Measurements from ENCODE around the gene TSKU.

TSKU gene

GRCh38 chr11:76769645-76770586 lies 13.2 kb upstream of the TSKU start:
- DNase-seq (ENCODE audit: low read depth in 1 of 2, low spot score in 1 of 2) = no peak

GRCh38 chr11:76770642-76771445 lies 12.3 kb upstream of the TSKU start:
- no peak for DNase-seq (ENCODE audit: low read depth in 1 of 2, low spot score in 1 of 2)

- DNase-seq (ENCODE audit: low read depth in 1 of 2, low spot score in 1 of 2) = no peak
Observed at GRCh38 chr11:76771446-76772099, 11.6 kb upstream of the TSKU start.

DNA sequence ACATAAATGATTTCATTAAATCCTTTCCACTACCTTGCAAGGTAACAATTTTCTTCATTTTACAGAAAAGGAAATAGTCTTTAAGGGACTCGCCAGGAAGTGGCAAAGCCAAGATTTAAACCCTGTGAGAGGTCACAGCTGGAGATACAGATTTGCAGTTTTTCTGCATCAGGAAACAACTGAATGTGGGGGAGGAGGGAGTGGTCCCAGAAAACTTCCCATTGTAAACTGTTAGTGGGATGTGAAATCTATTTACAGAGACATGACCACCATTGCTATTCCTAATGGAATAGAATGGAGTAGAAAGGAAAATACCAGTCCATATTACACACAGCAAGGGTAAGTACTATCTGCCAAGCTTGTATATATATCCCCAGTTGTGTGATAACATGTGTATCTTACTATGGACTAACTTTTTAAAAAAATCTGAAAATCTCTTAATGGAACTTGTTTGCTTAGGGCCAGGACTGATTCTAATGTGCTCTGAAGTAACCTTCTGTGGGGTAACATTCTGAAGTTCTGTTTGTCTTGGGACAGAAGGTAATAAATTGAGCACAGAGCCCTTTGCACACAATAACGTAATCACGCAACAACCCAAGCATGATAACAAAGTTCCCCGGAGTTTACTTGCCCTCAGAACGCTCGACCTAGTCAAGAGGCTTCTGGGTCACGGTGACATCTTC lies 10.9 kb upstream of the TSKU start:
- no peak for DNase-seq (ENCODE audit: low read depth in 1 of 2, low spot score in 1 of 2)

DNA sequence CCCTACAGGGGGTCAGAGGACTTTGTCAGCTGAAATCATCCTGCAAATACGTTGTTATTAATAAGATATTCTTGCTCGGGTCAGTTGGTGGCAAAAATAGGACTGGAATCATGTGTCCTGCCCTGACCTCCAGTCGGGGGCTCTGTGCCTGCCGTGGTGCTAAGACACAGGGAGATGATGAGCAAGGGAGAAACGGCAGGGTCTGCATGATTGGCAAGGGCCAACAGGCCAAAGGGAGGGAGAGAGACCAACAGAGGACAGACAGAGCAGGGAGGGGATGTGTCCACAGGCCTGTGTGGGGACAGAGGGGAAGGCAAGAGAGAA lies 10.4 kb upstream of the TSKU start:
- no peak for DNase-seq (ENCODE audit: low read depth in 1 of 2, low spot score in 1 of 2)

GRCh38 chr11:76773921-76774361 lies 9.2 kb upstream of the TSKU start:
- no peak for DNase-seq (ENCODE audit: low read depth in 1 of 2, low spot score in 1 of 2)

GRCh38 chr11:76776472-76776871 lies 6.7 kb upstream of the TSKU start:
- DNase-seq (ENCODE audit: low read depth in 1 of 2, low spot score in 1 of 2) = no peak

GRCh38 chr11:76777305-76777704 lies 5.9 kb upstream of the TSKU start:
- DNase-seq (ENCODE audit: low read depth in 1 of 2, low spot score in 1 of 2) = no peak

DNA sequence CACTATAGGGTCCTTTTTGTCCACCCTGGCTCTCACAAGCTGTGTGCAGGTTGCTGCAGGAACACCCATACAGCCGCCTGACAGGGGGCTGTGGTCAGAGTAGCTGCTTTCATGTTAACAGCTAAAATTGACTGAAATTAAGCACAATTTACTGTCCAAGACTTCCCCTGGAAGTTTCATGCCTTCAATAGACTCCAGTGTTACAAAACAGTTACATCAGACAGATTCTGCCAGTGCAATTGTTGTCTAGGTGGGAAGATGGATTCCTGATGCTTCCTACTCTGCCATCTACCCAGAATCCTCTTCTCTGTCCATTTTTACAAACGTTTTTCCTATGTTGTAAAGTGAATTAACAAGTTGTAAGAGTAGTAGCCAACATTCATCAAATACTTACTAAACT lies 5.3 kb upstream of the TSKU start:
- no peak for DNase-seq (ENCODE audit: low read depth in 1 of 2, low spot score in 1 of 2)

- no peak for DNase-seq (ENCODE audit: low read depth in 1 of 2, low spot score in 1 of 2)
Observed at GRCh38 chr11:76778874-76779273, 4.3 kb upstream of the TSKU start.

- DNase-seq (ENCODE audit: low read depth in 1 of 2, low spot score in 1 of 2) = no peak
Observed at GRCh38 chr11:76781046-76781801, 1.9 kb upstream of the TSKU start.

GRCh38 chr11:76781807-76782530 lies 1.2 kb upstream of the TSKU start:
- DNase-seq (ENCODE audit: low read depth in 1 of 2, low spot score in 1 of 2) = no peak

DNA sequence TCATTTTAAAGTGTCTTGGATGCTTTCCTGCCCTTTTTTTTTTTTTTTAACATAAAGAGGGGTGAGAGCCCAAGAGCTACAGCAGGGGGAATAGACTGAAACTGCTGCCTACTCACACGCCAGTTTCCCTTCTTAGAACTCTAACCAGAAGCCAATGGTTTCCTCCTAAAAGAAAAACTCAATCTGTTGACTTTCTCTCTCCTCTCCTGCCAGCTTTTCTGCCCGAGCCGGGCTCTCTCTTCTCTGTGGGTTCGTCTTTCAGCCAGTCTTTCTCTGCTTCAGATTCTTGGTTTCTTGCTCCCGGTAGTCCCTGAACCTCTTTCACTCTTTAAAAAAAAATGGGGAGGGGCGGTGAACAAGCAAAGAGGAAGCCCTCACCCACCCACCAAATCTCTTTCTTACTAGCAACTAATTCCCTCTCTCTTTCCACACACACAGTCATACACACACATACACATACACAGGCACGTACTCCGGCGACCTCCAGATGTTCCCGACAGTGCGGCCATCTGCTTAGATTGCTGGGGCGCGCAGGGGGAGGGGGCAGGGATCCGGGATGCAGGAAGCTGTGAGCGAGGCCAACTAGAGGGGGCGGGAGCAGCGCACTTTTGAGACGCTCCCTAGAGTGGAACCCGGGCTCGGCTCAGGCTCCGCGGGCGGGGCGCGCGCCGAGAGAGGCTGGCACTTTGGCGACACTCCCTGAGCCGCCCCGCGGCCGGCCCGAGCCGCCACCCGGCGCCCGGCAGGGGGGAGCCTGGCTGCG lies 444 bp upstream of the TSKU start:
- no peak for DNase-seq (ENCODE audit: low read depth in 1 of 2, low spot score in 1 of 2)

- DNase-seq (ENCODE audit: low read depth in 1 of 2, low spot score in 1 of 2) = no peak
Observed at GRCh38 chr11:76783896-76784813, 999 bp downstream of the TSKU start.

DNA sequence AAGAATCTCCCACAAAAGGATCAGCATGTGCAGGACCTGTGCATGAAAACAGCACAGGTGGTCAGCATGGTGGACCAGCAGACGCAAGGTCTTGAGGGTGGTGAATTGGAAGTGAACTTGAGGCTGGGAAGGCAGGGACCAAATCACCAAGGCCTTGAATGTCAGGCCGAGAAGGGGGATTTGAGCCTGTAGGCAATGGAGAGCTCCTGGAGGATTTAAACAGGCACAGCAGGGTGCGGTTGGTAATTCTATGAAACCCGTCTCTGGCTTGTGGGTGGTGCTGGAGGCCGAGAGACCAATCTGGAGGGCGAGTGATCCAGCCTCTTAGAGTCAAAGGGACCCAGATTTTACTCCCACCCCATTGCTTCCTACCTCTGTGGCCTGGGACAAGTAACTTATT lies 2.4 kb downstream of the TSKU start:
- no peak for DNase-seq (ENCODE audit: low read depth in 1 of 2, low spot score in 1 of 2)

DNA sequence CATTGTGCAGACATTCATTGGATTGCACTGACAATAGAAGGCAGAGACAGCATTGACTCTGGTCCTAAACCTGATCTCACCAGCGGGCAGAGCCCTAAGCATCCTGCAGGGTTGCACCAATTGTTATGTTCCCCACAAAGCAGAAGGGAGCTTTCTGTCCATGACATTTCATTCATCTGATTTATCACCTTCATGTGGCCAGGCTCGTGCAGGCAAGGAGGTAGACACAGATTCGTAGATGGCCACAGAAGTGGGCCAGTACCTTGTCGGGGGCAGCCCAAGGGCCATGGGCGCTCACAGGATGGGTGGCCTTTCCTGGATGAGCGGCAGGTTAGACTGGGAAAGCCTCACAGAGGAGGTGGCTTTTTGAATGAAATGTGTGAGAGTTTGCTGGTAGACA lies 2.9 kb downstream of the TSKU start:
- DNase-seq (ENCODE audit: low read depth in 1 of 2, low spot score in 1 of 2) = no peak

- DNase-seq (ENCODE audit: low read depth in 1 of 2, low spot score in 1 of 2) = no peak
Observed at GRCh38 chr11:76786441-76787014, 3.4 kb downstream of the TSKU start.

- no peak for DNase-seq (ENCODE audit: low read depth in 1 of 2, low spot score in 1 of 2)
Observed at GRCh38 chr11:76787271-76787670, 4.1 kb downstream of the TSKU start.
